Activated naive CD4-positive, alpha-beta T cell treated with anti-CD3 and anti-CD28 coated beads, Interleukin-2, amount 10 ng/mL, durations not matched to agents 7 days and 5 days (primary cell): ENCODE data around the gene TLE2.
A peak's percentile ranks its signal among the peaks of the same experiment; 100 is the strongest.

Source experiments
- CTCF ChIA-PET: fragments of 350-600 bp; sonication (Branson Sonifier 250); formaldehyde crosslinking; loops from one replicate; lab custom pipeline; 2021; ENCODE audit warnings: antibody characterized with exemption; lab: Charles Lee
- DNase-seq: peaks from one replicate; pipeline ENCODE4 v3.0.0-alpha.2; 2020
- H3K27ac Mint-ChIP-seq: one replicate; pipeline ENCODE4 v1.8.0; 2021; ENCODE audit warnings: mild to moderate bottlenecking, moderate library complexity, mixed read lengths
- H3K27me3 Mint-ChIP-seq: one replicate; pipeline ENCODE4 v1.8.0; 2021; ENCODE audit warnings: mild to moderate bottlenecking, mixed read lengths
- H3K36me3 Mint-ChIP-seq: one replicate; pipeline ENCODE4 v1.8.0; 2021; ENCODE audit warnings: mixed read lengths
- H3K4me1 Mint-ChIP-seq: one replicate; pipeline ENCODE4 v1.8.0; 2021; ENCODE audit warnings: mixed read lengths
- H3K4me3 Mint-ChIP-seq: one replicate; pipeline ENCODE4 v1.8.0; 2021; ENCODE audit warnings: mild to moderate bottlenecking, moderate library complexity, mixed read lengths
- H3K9me3 Mint-ChIP-seq: one replicate; pipeline ENCODE4 v1.8.0; 2021; ENCODE audit warnings: mixed read lengths

Gene TLE2

GRCh38 chr19:3029065-3029923 is at the start of gene TLE2:
Gene TLE2, minus strand, starts transcription at chr19:3029280. Its CDS starts 376 bp downstream, at chr19:3028904.
- Mint-ChIP-seq H3K27ac (no peak within 1 kb of the TSS), H3K36me3 (no peaks in the 10 kb centered on the region), H3K27me3 (peaks cover 97% of the 10 kb centered on the region), H3K4me3 (peak within 1 kb of the TSS; percentile 63), H3K4me1 (peaks cover 31% of the 10 kb centered on the region), H3K9me3 (no peaks in the 10 kb centered on the region)
- CTCF ChIA-PET = no interaction called here
- no peak for DNase-seq

- H3K27me3 Mint-ChIP-seq = peaks cover 48% of the 10 kb centered on the region
- no peaks in the 10 kb centered on the region for H3K9me3 Mint-ChIP-seq
- H3K4me3 Mint-ChIP-seq = no peak overlapping the region
- H3K4me1 Mint-ChIP-seq = peaks cover 4% of the 10 kb centered on the region
- DNase-seq = peak; percentile 81
- no peaks in the 10 kb centered on the region for H3K36me3 Mint-ChIP-seq
- CTCF ChIA-PET = interaction anchor here (0.9 to 8.2 kb wide), 12 partner anchors 10 to 135 kb away, joined by 3 to 75 read pairs (median 5); no protein-coding TSS in a partner anchor
- no peak overlapping the region for H3K27ac Mint-ChIP-seq
These were observed 46.7 kb upstream of the TLE2 start for GRCh38 chr19:3075605-3076431.

GRCh38 chr19:3073931-3074595 is 45.0 kb upstream of the TLE2 start:
- Mint-ChIP-seq H3K27me3 (peaks cover 41% of the 10 kb centered on the region), H3K36me3 (no peaks in the 10 kb centered on the region), H3K27ac (no peak overlapping the region), H3K9me3 (no peaks in the 10 kb centered on the region), H3K4me3 (no peak overlapping the region), H3K4me1 (peaks cover 4% of the 10 kb centered on the region)
- CTCF ChIA-PET = interaction anchor here (0.7 to 2.9 kb wide), 4 partner anchors 30 to 137 kb away, joined by 3 to 17 read pairs (median 8); no protein-coding TSS in a partner anchor
- no peak for DNase-seq

- H3K36me3 Mint-ChIP-seq = no peaks in the 10 kb centered on the region
- H3K4me3 Mint-ChIP-seq = no peak overlapping the region
- H3K27me3 Mint-ChIP-seq = peaks cover 39% of the 10 kb centered on the region
- CTCF ChIA-PET = interaction anchor here (0.9 to 1.9 kb wide), 2 partner anchors 31 to 35 kb away, joined by 3 to 12 read pairs; no protein-coding TSS in a partner anchor
- no peak for DNase-seq
- H3K9me3 Mint-ChIP-seq = no peaks in the 10 kb centered on the region
- H3K4me1 Mint-ChIP-seq = peaks cover 4% of the 10 kb centered on the region
- H3K27ac Mint-ChIP-seq = no peak overlapping the region
These were observed 44.1 kb upstream of the TLE2 start for GRCh38 chr19:3073159-3073563.

- Mint-ChIP-seq H3K27ac (no peak overlapping the region), H3K9me3 (no peaks in the 10 kb centered on the region), H3K36me3 (no peaks in the 10 kb centered on the region), H3K27me3 (peaks cover 35% of the 10 kb centered on the region), H3K4me1 (peaks cover 4% of the 10 kb centered on the region), H3K4me3 (no peak overlapping the region)
- CTCF ChIA-PET = no interaction called here
- no peak for DNase-seq
These were observed 42.7 kb upstream of the TLE2 start for GRCh38 chr19:3071768-3072167.

GRCh38 chr19:3068071-3068470 is 39.0 kb upstream of the TLE2 start:
- Mint-ChIP-seq H3K4me3 (no peak overlapping the region), H3K36me3 (no peaks in the 10 kb centered on the region), H3K9me3 (no peaks in the 10 kb centered on the region), H3K4me1 (peaks cover 13% of the 10 kb centered on the region), H3K27ac (no peak overlapping the region), H3K27me3 (peaks cover 5% of the 10 kb centered on the region)
- DNase-seq = no peak
- CTCF ChIA-PET = interaction anchor here (1.4 to 2.2 kb wide), 3 partner anchors 34 to 41 kb away, joined by 3 to 5 read pairs (median 5); no protein-coding TSS in a partner anchor

- no peak for DNase-seq
- H3K27me3 Mint-ChIP-seq = peaks cover 5% of the 10 kb centered on the region
- no peak overlapping the region for H3K4me3 Mint-ChIP-seq
- H3K9me3 Mint-ChIP-seq = no peaks in the 10 kb centered on the region
- CTCF ChIA-PET = interaction anchor here (1.4 to 2.2 kb wide), 3 partner anchors 34 to 41 kb away, joined by 3 to 5 read pairs (median 5); no protein-coding TSS in a partner anchor
- peaks cover 2% of the 10 kb centered on the region for H3K36me3 Mint-ChIP-seq
- peaks cover 15% of the 10 kb centered on the region for H3K4me1 Mint-ChIP-seq
- no peak overlapping the region for H3K27ac Mint-ChIP-seq
These were observed 38.5 kb upstream of the TLE2 start for GRCh38 chr19:3067563-3067962.

- peaks cover 5% of the 10 kb centered on the region for H3K27me3 Mint-ChIP-seq
- DNase-seq = no peak
- no peak overlapping the region for H3K27ac Mint-ChIP-seq
- H3K9me3 Mint-ChIP-seq = no peaks in the 10 kb centered on the region
- H3K4me3 Mint-ChIP-seq = no peak overlapping the region
- H3K4me1 Mint-ChIP-seq = peaks cover 15% of the 10 kb centered on the region
- peaks cover 2% of the 10 kb centered on the region for H3K36me3 Mint-ChIP-seq
- CTCF ChIA-PET = interaction anchor here (2.2 kb wide), 1 partner anchor 37 kb away, joined by 5 read pairs; no protein-coding TSS in a partner anchor
These were observed 37.5 kb upstream of the TLE2 start for GRCh38 chr19:3066482-3067049.

GRCh38 chr19:3065675-3066357 is 36.7 kb upstream of the TLE2 start:
- Mint-ChIP-seq H3K4me3 (no peak overlapping the region), H3K36me3 (peaks cover 5% of the 10 kb centered on the region), H3K27ac (no peak overlapping the region), H3K27me3 (peaks cover 5% of the 10 kb centered on the region), H3K9me3 (no peaks in the 10 kb centered on the region), H3K4me1 (peaks cover 17% of the 10 kb centered on the region)
- CTCF ChIA-PET = interaction anchor here (2.2 kb wide), 1 partner anchor 38 kb away, joined by 5 read pairs; no protein-coding TSS in a partner anchor
- DNase-seq = no peak

- DNase-seq = no peak
- CTCF ChIA-PET = interaction anchor here (0.6 to 1.3 kb wide), 3 partner anchors 12 to 53 kb away, joined by 3 read pairs; no protein-coding TSS in a partner anchor
- Mint-ChIP-seq H3K27ac (peak overlapping the region; percentile 98), H3K36me3 (peaks cover 18% of the 10 kb centered on the region), H3K4me3 (peak overlapping the region; percentile 92), H3K4me1 (peaks cover 33% of the 10 kb centered on the region), H3K27me3 (peaks cover 5% of the 10 kb centered on the region), H3K9me3 (no peaks in the 10 kb centered on the region)
These were observed 34.9 kb upstream of the TLE2 start for GRCh38 chr19:3064011-3064330.

- H3K36me3 Mint-ChIP-seq = peaks cover 32% of the 10 kb centered on the region
- peak; percentile 81 for DNase-seq
- no peaks in the 10 kb centered on the region for H3K9me3 Mint-ChIP-seq
- peak within 1 kb of the TSS; percentile 95 for H3K4me3 Mint-ChIP-seq
- CTCF ChIA-PET = no interaction called here
- H3K27ac Mint-ChIP-seq = peak within 1 kb of the TSS; percentile 98
- H3K4me1 Mint-ChIP-seq = peaks cover 48% of the 10 kb centered on the region
- peaks cover under 1% of the 10 kb centered on the region for H3K27me3 Mint-ChIP-seq
These were observed 33.4 kb upstream of the TLE2 start, which contains the start of gene TLE5 for GRCh38 chr19:3062165-3063105. Gene TLE5, minus strand, starts transcription at chr19:3062495. Its CDS starts 295 bp downstream, at chr19:3062200.
